ENCODE data around the gene EVC2.

Gene EVC2

GRCh38 chr4:5719350-5720055, 11.1 kb upstream of the EVC2 start:
- no peak for DNase-seq (ENCODE audit: low read depth, low spot score)
- H3K36me3 ChIP-seq (ENCODE audit: insufficient read depth, insufficient read length, low read length) = peaks cover 32% of the 10 kb centered on the region
- no peak overlapping the region for H3K4me3 ChIP-seq (ENCODE audit: insufficient read length, low read depth)
- H3K27me3 ChIP-seq (ENCODE audit: insufficient read depth, insufficient read length) = no peaks in the 10 kb centered on the region
- TF ChIP-seq YY1 (IDR thresholded peaks at IDR 0.05; ENCODE audit: insufficient read depth, insufficient read length) = no peak
- no peak for TF ChIP-seq ZNF274 (IDR thresholded peaks at IDR 0.05; ENCODE audit: low read depth, low read length)
- no peak for TF ChIP-seq SUZ12 (IDR thresholded peaks at IDR 0.05; ENCODE audit: extremely low read depth, insufficient read depth, insufficient read length)
- peaks cover 10% of the 10 kb centered on the region; the same call in 1 of the 2 replicates for H3K9me3 ChIP-seq (ENCODE audit: insufficient read depth, low read length)
- no peak overlapping the region for H3K9ac ChIP-seq (ENCODE audit: insufficient read length, low read depth)
- peaks cover 3% of the 10 kb centered on the region for H3K4me1 ChIP-seq (ENCODE audit: insufficient read depth, insufficient read length)

GRCh38 chr4:5718411-5718810, 10.1 kb upstream of the EVC2 start:
- H3K4me3 ChIP-seq (ENCODE audit: insufficient read length, low read depth) = no peak overlapping the region
- H3K36me3 ChIP-seq (ENCODE audit: insufficient read depth, insufficient read length, low read length) = peaks cover 24% of the 10 kb centered on the region
- H3K27me3 ChIP-seq (ENCODE audit: insufficient read depth, insufficient read length) = no peaks in the 10 kb centered on the region
- TF ChIP-seq ZNF274 (IDR thresholded peaks at IDR 0.05; ENCODE audit: low read depth, low read length) (no peak), SUZ12 (IDR thresholded peaks at IDR 0.05; ENCODE audit: extremely low read depth, insufficient read depth, insufficient read length) (no peak)
- H3K4me1 ChIP-seq (ENCODE audit: insufficient read depth, insufficient read length) = peaks cover 3% of the 10 kb centered on the region
- no peak for DNase-seq (ENCODE audit: low read depth, low spot score)
- H3K9ac ChIP-seq (ENCODE audit: insufficient read length, low read depth) = no peak overlapping the region
- H3K9me3 ChIP-seq (ENCODE audit: insufficient read depth, low read length) = peaks cover 10% of the 10 kb centered on the region; the same call in 1 of the 2 replicates

- H3K9me3 ChIP-seq (ENCODE audit: insufficient read depth, low read length) = peaks cover 10% of the 10 kb centered on the region; the same call in 1 of the 2 replicates
Observed at GRCh38 chr4:5717449-5718158, 9.2 kb upstream of the EVC2 start.

GRCh38 chr4:5716391-5716790, 8.0 kb upstream of the EVC2 start:
- Histone ChIP-seq H3K9me3 (ENCODE audit: insufficient read depth, low read length) (peaks cover 10% of the 10 kb centered on the region; the same call in 1 of the 2 replicates), H3K4me3 (ENCODE audit: insufficient read length, low read depth) (no peak overlapping the region), H3K4me1 (ENCODE audit: insufficient read depth, insufficient read length) (peaks cover 13% of the 10 kb centered on the region), H3K36me3 (ENCODE audit: insufficient read depth, insufficient read length, low read length) (peaks cover 30% of the 10 kb centered on the region), H3K9ac (ENCODE audit: insufficient read length, low read depth) (no peak overlapping the region), H3K27me3 (ENCODE audit: insufficient read depth, insufficient read length) (peaks cover 4% of the 10 kb centered on the region)
- TF ChIP-seq SUZ12 (IDR thresholded peaks at IDR 0.05; ENCODE audit: extremely low read depth, insufficient read depth, insufficient read length) (no peak), ZNF274 (IDR thresholded peaks at IDR 0.05; ENCODE audit: low read depth, low read length) (no peak)
- DNase-seq (ENCODE audit: low read depth, low spot score) = no peak

More at GRCh38 chr4:5717449-5718158, 9.2 kb upstream of the EVC2 start:
- TF ChIP-seq ZNF274 (IDR thresholded peaks at IDR 0.05; ENCODE audit: low read depth, low read length) (no peak), SUZ12 (IDR thresholded peaks at IDR 0.05; ENCODE audit: extremely low read depth, insufficient read depth, insufficient read length) (no peak), YY1 (IDR thresholded peaks at IDR 0.05; ENCODE audit: insufficient read depth, insufficient read length) (no peak)
- peaks cover 3% of the 10 kb centered on the region for H3K4me1 ChIP-seq (ENCODE audit: insufficient read depth, insufficient read length)
- no peak for DNase-seq (ENCODE audit: low read depth, low spot score)
- H3K4me3 ChIP-seq (ENCODE audit: insufficient read length, low read depth) = no peak overlapping the region
- no peaks in the 10 kb centered on the region for H3K27me3 ChIP-seq (ENCODE audit: insufficient read depth, insufficient read length)
- H3K9ac ChIP-seq (ENCODE audit: insufficient read length, low read depth) = no peak overlapping the region
- peaks cover 28% of the 10 kb centered on the region for H3K36me3 ChIP-seq (ENCODE audit: insufficient read depth, insufficient read length, low read length)

- Histone ChIP-seq H3K4me3 (ENCODE audit: insufficient read length, low read depth) (no peak overlapping the region), H3K4me1 (ENCODE audit: insufficient read depth, insufficient read length) (peaks cover 15% of the 10 kb centered on the region), H3K9me3 (ENCODE audit: insufficient read depth, low read length) (peaks cover 10% of the 10 kb centered on the region; the same call in 1 of the 2 replicates), H3K27me3 (ENCODE audit: insufficient read depth, insufficient read length) (peaks cover 6% of the 10 kb centered on the region), H3K9ac (ENCODE audit: insufficient read length, low read depth) (no peak overlapping the region), H3K36me3 (ENCODE audit: insufficient read depth, insufficient read length, low read length) (peaks cover 23% of the 10 kb centered on the region)
- no peak for DNase-seq (ENCODE audit: low read depth, low spot score)
- no peak for TF ChIP-seq YY1 (IDR thresholded peaks at IDR 0.05; ENCODE audit: insufficient read depth, insufficient read length)
- TF ChIP-seq ZNF274 (IDR thresholded peaks at IDR 0.05; ENCODE audit: low read depth, low read length) = no peak
- TF ChIP-seq SUZ12 (IDR thresholded peaks at IDR 0.05; ENCODE audit: extremely low read depth, insufficient read depth, insufficient read length) = no peak
Observed at GRCh38 chr4:5715357-5715756, 7.0 kb upstream of the EVC2 start.

- Histone ChIP-seq H3K4me3 (ENCODE audit: insufficient read length, low read depth) (no peak overlapping the region), H3K4me1 (ENCODE audit: insufficient read depth, insufficient read length) (peaks cover 15% of the 10 kb centered on the region), H3K9me3 (ENCODE audit: insufficient read depth, low read length) (peaks cover 10% of the 10 kb centered on the region; the same call in 1 of the 2 replicates), H3K9ac (ENCODE audit: insufficient read length, low read depth) (no peak overlapping the region), H3K27me3 (ENCODE audit: insufficient read depth, insufficient read length) (peaks cover 20% of the 10 kb centered on the region), H3K36me3 (ENCODE audit: insufficient read depth, insufficient read length, low read length) (peaks cover 11% of the 10 kb centered on the region)
- no peak for TF ChIP-seq ZNF274 (IDR thresholded peaks at IDR 0.05; ENCODE audit: low read depth, low read length)
- TF ChIP-seq SUZ12 (IDR thresholded peaks at IDR 0.05; ENCODE audit: extremely low read depth, insufficient read depth, insufficient read length) = no peak
- TF ChIP-seq YY1 (IDR thresholded peaks at IDR 0.05; ENCODE audit: insufficient read depth, insufficient read length) = no peak
- DNase-seq (ENCODE audit: low read depth, low spot score) = no peak
Observed at GRCh38 chr4:5713861-5714260, 5.5 kb upstream of the EVC2 start.

- peaks cover 15% of the 10 kb centered on the region for H3K4me1 ChIP-seq (ENCODE audit: insufficient read depth, insufficient read length)
- TF ChIP-seq ZNF274 (IDR thresholded peaks at IDR 0.05; ENCODE audit: low read depth, low read length) (no peak), SUZ12 (IDR thresholded peaks at IDR 0.05; ENCODE audit: extremely low read depth, insufficient read depth, insufficient read length) (no peak), YY1 (IDR thresholded peaks at IDR 0.05; ENCODE audit: insufficient read depth, insufficient read length) (no peak)
- H3K4me3 ChIP-seq (ENCODE audit: insufficient read length, low read depth) = no peak overlapping the region
- peaks cover 9% of the 10 kb centered on the region for H3K36me3 ChIP-seq (ENCODE audit: insufficient read depth, insufficient read length, low read length)
- peaks cover 23% of the 10 kb centered on the region for H3K27me3 ChIP-seq (ENCODE audit: insufficient read depth, insufficient read length)
- DNase-seq (ENCODE audit: low read depth, low spot score) = no peak
- no peak overlapping the region for H3K9ac ChIP-seq (ENCODE audit: insufficient read length, low read depth)
- H3K9me3 ChIP-seq (ENCODE audit: insufficient read depth, low read length) = peaks cover 10% of the 10 kb centered on the region; the same call in 1 of the 2 replicates
Observed at GRCh38 chr4:5712931-5713330, 4.6 kb upstream of the EVC2 start.
